IPS-NIHi7 (cell line): ENCODE measurements around the gene ZNF17.

Source experiments
- DNase-seq: peaks from one replicate; pipeline ENCODE4 v3.0.0; 2012; ENCODE audit warnings: mixed read lengths; ENCODE audit errors: extremely low spot score

Gene ZNF17

GRCh38 chr19:57434386-57435061, 23.6 kb downstream of the ZNF17 start:
- no peak for DNase-seq

GRCh38 chr19:57435062-57435978, 24.4 kb downstream of the ZNF17 start, which contains the start of gene ZNF749:
Gene ZNF749, plus strand, starts transcription at chr19:57435325. Its CDS starts 254 bp downstream, at chr19:57435579.
- DNase-seq = peak; percentile 98

- no peak for DNase-seq
These were observed 25.5 kb downstream of the ZNF17 start for GRCh38 chr19:57436417-57436816.

- no peak for DNase-seq
These were observed 27.0 kb downstream of the ZNF17 start for GRCh38 chr19:57437931-57438330.

- peak; percentile 32 for DNase-seq
These were observed 28.0 kb downstream of the ZNF17 start for GRCh38 chr19:57438925-57439324.

GRCh38 chr19:57441979-57442752, 31.2 kb downstream of the ZNF17 start:
- no peak for DNase-seq

GRCh38 chr19:57443121-57443696, 32.2 kb downstream of the ZNF17 start:
- no peak for DNase-seq

GRCh38 chr19:57452307-57452706, 41.3 kb downstream of the ZNF17 start:
- no peak for DNase-seq

- DNase-seq = peak; percentile 43
These were observed 54.9 kb downstream of the ZNF17 start for GRCh38 chr19:57465680-57466381.

- no peak for DNase-seq
These were observed 55.5 kb downstream of the ZNF17 start for GRCh38 chr19:57466489-57466888.
